Calu3 (cell line): ENCODE measurements around the gene IZUMO4. TPM values are rescaled to one million over a fixed set of nuclear protein-coding genes. Genes with fewer than 3 reads are reported as not detected.

Experiments used
- BruUV-seq: library from RNA; stranded (reverse); fragments of 400-500 nt; replicated peaks from 2 replicates; lab custom pipeline; 2021; lab: Mats Ljungman, UMichigan
- CTCF ChIA-PET: fragments of 300-600 bp; sonication (Branson Sonifier 250); formaldehyde crosslinking; loops from one replicate; lab custom pipeline; 2022; ENCODE audit warnings: antibody characterized with exemption; lab: Charles Lee
- DNase-seq: peaks from one replicate; pipeline ENCODE4 v3.0.0; 2022
- H3K27ac Mint-ChIP-seq: one replicate; pipeline ENCODE4 v1.8.0; 2022; ENCODE audit warnings: mixed read lengths; ENCODE audit not compliant: unreplicated experiment
- H3K27me3 Mint-ChIP-seq: one replicate; pipeline ENCODE4 v1.8.0; 2022; ENCODE audit warnings: mixed read lengths; ENCODE audit not compliant: unreplicated experiment
- H3K36me3 Mint-ChIP-seq: one replicate; pipeline ENCODE4 v1.8.0; 2022; ENCODE audit warnings: mild to moderate bottlenecking, moderate library complexity, mixed read lengths; ENCODE audit not compliant: insufficient read depth, unreplicated experiment
- H3K4me1 Mint-ChIP-seq: one replicate; pipeline ENCODE4 v1.8.0; 2022; ENCODE audit warnings: mild to moderate bottlenecking, low read depth, mixed read lengths; ENCODE audit not compliant: unreplicated experiment
- H3K4me3 Mint-ChIP-seq: one replicate; pipeline ENCODE4 v1.8.0; 2022; ENCODE audit warnings: mild to moderate bottlenecking, low read depth, moderate library complexity, mixed read lengths; ENCODE audit not compliant: unreplicated experiment
- H3K9me3 Mint-ChIP-seq: one replicate; pipeline ENCODE4 v1.8.0; 2022; ENCODE audit warnings: low read depth, mixed read lengths; ENCODE audit not compliant: unreplicated experiment
- intact Hi-C: fragments of 100-400 bp; cut with micrococcal nuclease; formaldehyde crosslinking; loops from one replicate; pipeline ENCODE4 v1.10.0; 2022; ENCODE audit not compliant: unreplicated experiment
- total RNA-seq: library from RNA; stranded (reverse); gene quantifications from 2 replicates; pipeline ENCODE4 v1.2.3, GENCODE V29; 2022
- TF ChIP-seq, protein P1 (sequence below): fragments of 200-600 bp; IDR thresholded peaks from one replicate; pipeline ENCODE4 v1.8.0; 2022; ENCODE audit warnings: antibody characterized with exemption; ENCODE audit not compliant: unreplicated experiment

IZUMO4 gene
- total RNA-seq, 1 experiment from 2014 or later: 2.7 TPM

GRCh38 chr19:2112516-2113320, 16.0 kb downstream of the IZUMO4 start:
- BruUV-seq: no TSS peak
- Mint-ChIP-seq H3K9me3 (no peaks in the 10 kb centered on the region), H3K4me1 (no peaks in the 10 kb centered on the region), H3K4me3 (no peak overlapping the region), H3K36me3 (peaks cover 68% of the 10 kb centered on the region), H3K27me3 (no peaks in the 10 kb centered on the region), H3K27ac (no peak overlapping the region)
- CTCF ChIA-PET: no interaction called here
- DNase-seq: no peak
- intact Hi-C loops: no loop called here
- TF ChIP-seq, protein P1, sequence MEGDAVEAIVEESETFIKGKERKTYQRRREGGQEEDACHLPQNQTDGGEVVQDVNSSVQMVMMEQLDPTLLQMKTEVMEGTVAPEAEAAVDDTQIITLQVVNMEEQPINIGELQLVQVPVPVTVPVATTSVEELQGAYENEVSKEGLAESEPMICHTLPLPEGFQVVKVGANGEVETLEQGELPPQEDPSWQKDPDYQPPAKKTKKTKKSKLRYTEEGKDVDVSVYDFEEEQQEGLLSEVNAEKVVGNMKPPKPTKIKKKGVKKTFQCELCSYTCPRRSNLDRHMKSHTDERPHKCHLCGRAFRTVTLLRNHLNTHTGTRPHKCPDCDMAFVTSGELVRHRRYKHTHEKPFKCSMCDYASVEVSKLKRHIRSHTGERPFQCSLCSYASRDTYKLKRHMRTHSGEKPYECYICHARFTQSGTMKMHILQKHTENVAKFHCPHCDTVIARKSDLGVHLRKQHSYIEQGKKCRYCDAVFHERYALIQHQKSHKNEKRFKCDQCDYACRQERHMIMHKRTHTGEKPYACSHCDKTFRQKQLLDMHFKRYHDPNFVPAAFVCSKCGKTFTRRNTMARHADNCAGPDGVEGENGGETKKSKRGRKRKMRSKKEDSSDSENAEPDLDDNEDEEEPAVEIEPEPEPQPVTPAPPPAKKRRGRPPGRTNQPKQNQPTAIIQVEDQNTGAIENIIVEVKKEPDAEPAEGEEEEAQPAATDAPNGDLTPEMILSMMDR: no peak

GRCh38 chr19:2113439-2114211, 16.9 kb downstream of the IZUMO4 start:
- TF ChIP-seq, protein P1: no peak
- CTCF ChIA-PET: no interaction called here
- BruUV-seq: no TSS peak
- Mint-ChIP-seq H3K9me3 (no peaks in the 10 kb centered on the region), H3K27ac (no peak overlapping the region), H3K4me3 (no peak overlapping the region), H3K36me3 (peaks cover 68% of the 10 kb centered on the region), H3K27me3 (no peaks in the 10 kb centered on the region), H3K4me1 (no peaks in the 10 kb centered on the region)
- DNase-seq: no peak
- intact Hi-C loops: no loop called here

DNA sequence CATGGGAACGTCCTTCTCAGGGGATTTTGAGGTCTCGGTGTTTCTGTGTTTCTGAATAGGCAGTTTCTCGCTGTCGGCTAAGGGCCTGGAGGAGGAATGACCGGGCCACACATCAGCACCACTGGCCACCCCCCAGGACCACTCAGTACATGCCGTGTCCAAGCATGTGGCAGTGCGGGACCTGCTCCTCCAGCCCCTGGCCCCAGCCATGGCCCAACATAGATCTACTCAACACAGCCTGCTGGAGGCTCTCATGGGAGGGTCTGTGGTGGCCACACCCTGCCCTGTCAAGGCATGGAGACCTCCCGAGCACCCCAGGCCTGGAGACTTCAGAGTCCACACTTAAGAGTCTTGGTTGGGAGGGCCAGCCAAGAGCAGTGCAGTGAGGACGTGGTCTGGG, 17.5 kb downstream of the IZUMO4 start:
- CTCF ChIA-PET: no interaction called here
- H3K4me1 Mint-ChIP-seq: no peaks in the 10 kb centered on the region
- TF ChIP-seq, protein P1: no peak
- no peak for DNase-seq
- H3K4me3 Mint-ChIP-seq: no peak overlapping the region
- no peaks in the 10 kb centered on the region for H3K9me3 Mint-ChIP-seq
- intact Hi-C loops: no loop called here
- no peaks in the 10 kb centered on the region for H3K27me3 Mint-ChIP-seq
- H3K36me3 Mint-ChIP-seq: peaks cover 69% of the 10 kb centered on the region
- no peak overlapping the region for H3K27ac Mint-ChIP-seq
- BruUV-seq: no TSS peak

GRCh38 chr19:2114821-2115220, 18.1 kb downstream of the IZUMO4 start:
- Mint-ChIP-seq H3K27ac (no peak overlapping the region), H3K4me1 (no peaks in the 10 kb centered on the region), H3K36me3 (peaks cover 70% of the 10 kb centered on the region), H3K4me3 (no peak overlapping the region), H3K27me3 (no peaks in the 10 kb centered on the region), H3K9me3 (no peaks in the 10 kb centered on the region)
- CTCF ChIA-PET: no interaction called here
- no peak for DNase-seq
- BruUV-seq: no TSS peak
- TF ChIP-seq, protein P1: no peak
- intact Hi-C loops: no loop called here
